ENCODE data around the gene KCNIP1.
A peak's percentile ranks its signal among the peaks of the same experiment; 100 is the strongest.

Gene KCNIP1

GRCh38 chr5:170660531-170660930 is 156.7 kb downstream of the KCNIP1 start:
- DNase-seq (ENCODE audit: low read depth): no peak
- no peak for TF ChIP-seq CTCF (conservative IDR thresholded peaks at IDR 0.05; ENCODE audit: control insufficient read depth, insufficient read depth, low read depth, low read length)
- H3K4me3 ChIP-seq (ENCODE audit: control insufficient read depth, low read depth, low read length): no peak overlapping the region

GRCh38 chr5:170662966-170663365 is 159.1 kb downstream of the KCNIP1 start:
- no peak for TF ChIP-seq CTCF (conservative IDR thresholded peaks at IDR 0.05; ENCODE audit: control insufficient read depth, insufficient read depth, low read depth, low read length)
- no peak for DNase-seq (ENCODE audit: low read depth)

GRCh38 chr5:170678811-170679210 is 175.0 kb downstream of the KCNIP1 start:
- no peak for TF ChIP-seq CTCF (conservative IDR thresholded peaks at IDR 0.05; ENCODE audit: control insufficient read depth, insufficient read depth, low read depth, low read length)
- DNase-seq (ENCODE audit: low read depth): no peak

More at GRCh38 chr5:170662966-170663365, 159.1 kb downstream of the KCNIP1 start:
- no peak overlapping the region for H3K4me3 ChIP-seq (ENCODE audit: control insufficient read depth, low read depth, low read length)

GRCh38 chr5:170681013-170681433 is 177.2 kb downstream of the KCNIP1 start:
- no peak overlapping the region for H3K4me3 ChIP-seq (ENCODE audit: control insufficient read depth, low read depth, low read length)
- peak; percentile 21 for DNase-seq (ENCODE audit: low read depth)
- no peak for TF ChIP-seq CTCF (conservative IDR thresholded peaks at IDR 0.05; ENCODE audit: control insufficient read depth, insufficient read depth, low read depth, low read length)

More at GRCh38 chr5:170678811-170679210, 175.0 kb downstream of the KCNIP1 start:
- H3K4me3 ChIP-seq (ENCODE audit: control insufficient read depth, low read depth, low read length): no peak overlapping the region

GRCh38 chr5:170691657-170692056 is 187.8 kb downstream of the KCNIP1 start:
- TF ChIP-seq CTCF (conservative IDR thresholded peaks at IDR 0.05; ENCODE audit: control insufficient read depth, insufficient read depth, low read depth, low read length): peak; percentile 1
- DNase-seq (ENCODE audit: low read depth): no peak

GRCh38 chr5:170693701-170694100 is 189.9 kb downstream of the KCNIP1 start:
- DNase-seq (ENCODE audit: low read depth): no peak
- H3K4me3 ChIP-seq (ENCODE audit: control insufficient read depth, low read depth, low read length): no peak overlapping the region
- no peak for TF ChIP-seq CTCF (conservative IDR thresholded peaks at IDR 0.05; ENCODE audit: control insufficient read depth, insufficient read depth, low read depth, low read length)

More at GRCh38 chr5:170691657-170692056, 187.8 kb downstream of the KCNIP1 start:
- no peak overlapping the region for H3K4me3 ChIP-seq (ENCODE audit: control insufficient read depth, low read depth, low read length)

GRCh38 chr5:170694911-170695310 is 191.1 kb downstream of the KCNIP1 start:
- no peak for DNase-seq (ENCODE audit: low read depth)
- no peak overlapping the region for H3K4me3 ChIP-seq (ENCODE audit: control insufficient read depth, low read depth, low read length)
- no peak for TF ChIP-seq CTCF (conservative IDR thresholded peaks at IDR 0.05; ENCODE audit: control insufficient read depth, insufficient read depth, low read depth, low read length)
